HepG2 (cell line): ENCODE results near the gene BSG. TPM values are rescaled to one million over a fixed set of nuclear protein-coding genes. Genes with fewer than 3 reads are reported as not detected.
A peak's percentile ranks its signal among the peaks of the same experiment; 100 is the strongest.

Experiments
- BRD4 ChIP-seq: sonication (generic); formaldehyde crosslinking; IDR thresholded peaks from 2 replicates; pipeline ENCODE4 v1.4.0; 2020; ENCODE audit warnings: missing genetic modification reagents
- CEBPB ChIP-seq: IDR thresholded peaks from 2 replicates; pipeline ENCODE4 v1.6.1; 2011; ENCODE audit warnings: low read depth, low read length, improper control_type of control experiment, borderline replicate concordance
- FOSL2 ChIP-seq: sonication (generic); formaldehyde crosslinking; IDR thresholded peaks from 2 replicates; pipeline ENCODE4 v1.4.0; 2020; ENCODE audit warnings: missing genetic modification reagents
- HCFC1 ChIP-seq: fragments of 150-350 bp; IDR thresholded peaks from 2 replicates; pipeline ENCODE4 v1.6.1; 2014; ENCODE audit warnings: low read depth, low read length
- ISL2 ChIP-seq: sonication (generic); formaldehyde crosslinking; IDR thresholded peaks from 2 replicates; pipeline ENCODE4 v1.5.0; 2020; ENCODE audit warnings: missing genetic modification reagents
- KLF16 ChIP-seq, 2 experiments: sonication (generic) in 1 of 2; formaldehyde crosslinking in 1 of 2; IDR thresholded peaks; 2 replicates each; pipeline versions ENCODE4 v1.6.1 to v1.8.0; 2016 to 2023; ENCODE audit warnings: missing genetic modification reagents in 2 of 2, missing compliant biosample characterization in 1 of 2
- MTA1 ChIP-seq: sonication (generic); formaldehyde crosslinking; IDR thresholded peaks from 2 replicates; pipeline ENCODE4 v1.4.0; 2020; ENCODE audit warnings: missing genetic modification reagents, mild to moderate bottlenecking, borderline replicate concordance
- MXD4 ChIP-seq: IDR thresholded peaks from 2 replicates; pipeline ENCODE4 v1.6.1; 2016; ENCODE audit warnings: mild to moderate bottlenecking, missing biosample characterization, missing genetic modification reagents
- PAF1 ChIP-seq: IDR thresholded peaks from 2 replicates; pipeline ENCODE4 v1.6.1; 2016; ENCODE audit warnings: missing genetic modification reagents, missing compliant biosample characterization
- SPEN ChIP-seq: sonication (generic); formaldehyde crosslinking; IDR thresholded peaks from 2 replicates; pipeline ENCODE4 v1.5.1; 2020; ENCODE audit warnings: low read depth, mild to moderate bottlenecking, missing genetic modification reagents
- TGIF2 ChIP-seq: IDR thresholded peaks from 2 replicates; pipeline ENCODE4 v1.6.1; 2016; ENCODE audit warnings: control low read depth, missing compliant biosample characterization
- XRCC5 ChIP-seq: fragments of 200-400 bp; formaldehyde crosslinking; optimal IDR thresholded peaks from 2 replicates; pipeline ENCODE3; 2017; ENCODE audit warnings: mild to moderate bottlenecking, low read length
- ZC3H4 ChIP-seq: sonication (generic); formaldehyde crosslinking; IDR thresholded peaks from 2 replicates; pipeline ENCODE4 v1.4.0; 2020; ENCODE audit warnings: missing genetic modification reagents, borderline replicate concordance
- ZNF160 ChIP-seq: sonication (generic); formaldehyde crosslinking; IDR thresholded peaks from 2 replicates; pipeline ENCODE4 v1.8.0; 2022; ENCODE audit warnings: mild to moderate bottlenecking, inconsistent platforms, missing genetic modification reagents
- ZNF24 ChIP-seq: fragments of 450-650 bp; IDR thresholded peaks from 2 replicates; pipeline ENCODE4 v1.6.1; 2017; ENCODE audit warnings: antibody characterized with exemption, mild to moderate bottlenecking
- ZNF343 ChIP-seq: sonication (generic); formaldehyde crosslinking; IDR thresholded peaks from 2 replicates; pipeline ENCODE4 v1.4.0; 2020; ENCODE audit warnings: mild to moderate bottlenecking, missing genetic modification reagents
- ZNF430 ChIP-seq: sonication (generic); formaldehyde crosslinking; IDR thresholded peaks from 2 replicates; pipeline ENCODE4 v1.9.0; 2021; ENCODE audit warnings: mild to moderate bottlenecking, missing genetic modification reagents
- ZNF432 ChIP-seq: sonication (generic); formaldehyde crosslinking; IDR thresholded peaks from 2 replicates; pipeline ENCODE4 v1.5.0; 2020; ENCODE audit warnings: missing genetic modification reagents, mild to moderate bottlenecking, borderline replicate concordance
- ZNF766 ChIP-seq: sonication (generic); formaldehyde crosslinking; IDR thresholded peaks from 2 replicates; pipeline ENCODE4 v1.5.0; 2020; ENCODE audit warnings: missing genetic modification reagents, borderline replicate concordance
- ZSCAN25 ChIP-seq: sonication (generic); formaldehyde crosslinking; IDR thresholded peaks from 2 replicates; pipeline ENCODE4 v1.8.0; 2022; ENCODE audit warnings: mild to moderate bottlenecking, missing genetic modification reagents
- ZZZ3 ChIP-seq: sonication (generic); formaldehyde crosslinking; IDR thresholded peaks from 2 replicates; pipeline ENCODE4 v1.4.0; 2020; ENCODE audit warnings: missing genetic modification reagents, mild to moderate bottlenecking, borderline replicate concordance
- polyA plus RNA-seq, 8 experiments: library from polyadenylated mRNA; depleted of rRNA in 3 of 8; stranded (reverse) in 7 of 8; unstranded in 1 of 8; fragments of >200 nt; fragmentation: Illumina TruSeq in 4 of 8; extraction: Trizol in 4 of 8; gene quantifications; 2 replicates each; pipeline versions ENCODE4 v1.2.1 to v1.2.3, GENCODE V29; 2011 to 2016; ENCODE audit warnings: low read depth in 4 of 8, missing spikeins in 1 of 8, mixed read lengths in 1 of 8; ENCODE audit not compliant: insufficient read depth in 1 of 8
- total RNA-seq, 5 experiments: library from RNA; depleted of rRNA; stranded (reverse); fragments of >200 nt; fragmentation: Illumina TruSeq; extraction: Trizol; gene quantifications; 2 replicates each; pipeline ENCODE4 v1.2.3, GENCODE V29; 2016; ENCODE audit warnings: low read depth in 1 of 5
- TF ChIP-seq, protein P1 (sequence below): sonication (generic); formaldehyde crosslinking; IDR thresholded peaks from 2 replicates; pipeline ENCODE4 v1.4.0; 2020; ENCODE audit warnings: missing genetic modification reagents
- TF ChIP-seq, protein P2 (sequence below): sonication (generic); formaldehyde crosslinking; IDR thresholded peaks from 2 replicates; pipeline ENCODE4 v1.5.0; 2020; ENCODE audit warnings: mild to moderate bottlenecking, missing genetic modification reagents, borderline replicate concordance
- TF ChIP-seq, protein P3 (sequence below): sonication (generic); formaldehyde crosslinking; IDR thresholded peaks from 2 replicates; pipeline ENCODE4 v1.8.0; 2023; ENCODE audit warnings: mild to moderate bottlenecking, missing genetic modification reagents

Gene BSG
- total and polyA plus RNA-seq, 2 of the 13 experiments (the other 11 are each of a cell fraction or from before 2014, with no cell fraction given), result 309 to 754 TPM

DNA sequence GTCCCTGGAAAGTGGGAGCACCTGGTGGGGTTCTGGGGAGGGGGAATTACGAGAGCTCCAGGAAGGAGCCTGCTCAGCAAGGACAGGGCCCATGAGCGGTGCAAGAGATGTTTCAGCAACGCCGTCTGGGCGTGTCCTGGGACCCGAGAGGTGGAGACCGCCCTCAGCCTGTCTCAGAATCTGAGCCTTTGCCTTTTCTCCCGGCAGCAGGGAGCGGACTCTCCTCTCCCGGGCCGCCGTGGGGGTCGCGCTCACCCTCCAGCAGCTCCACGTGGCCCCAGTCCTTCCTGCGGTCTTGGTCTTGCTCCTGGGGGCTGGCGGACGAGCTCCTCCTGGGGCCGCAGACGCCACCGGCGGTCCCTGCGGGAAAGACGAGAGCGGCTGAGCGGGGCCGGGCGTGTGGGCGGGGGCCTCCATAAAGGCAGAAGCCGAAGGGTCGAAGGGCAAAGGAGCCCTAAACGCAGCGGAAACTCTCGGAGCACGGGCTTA lies 60.2 kb downstream of the BSG start (continued):
- TF ChIP-seq FOSL2 (CRISPR knock-in tag), result peak; percentile 4; the same call in 1 of the 2 replicates
- TF ChIP-seq XRCC5, result no peak
- TF ChIP-seq, protein P1, sequence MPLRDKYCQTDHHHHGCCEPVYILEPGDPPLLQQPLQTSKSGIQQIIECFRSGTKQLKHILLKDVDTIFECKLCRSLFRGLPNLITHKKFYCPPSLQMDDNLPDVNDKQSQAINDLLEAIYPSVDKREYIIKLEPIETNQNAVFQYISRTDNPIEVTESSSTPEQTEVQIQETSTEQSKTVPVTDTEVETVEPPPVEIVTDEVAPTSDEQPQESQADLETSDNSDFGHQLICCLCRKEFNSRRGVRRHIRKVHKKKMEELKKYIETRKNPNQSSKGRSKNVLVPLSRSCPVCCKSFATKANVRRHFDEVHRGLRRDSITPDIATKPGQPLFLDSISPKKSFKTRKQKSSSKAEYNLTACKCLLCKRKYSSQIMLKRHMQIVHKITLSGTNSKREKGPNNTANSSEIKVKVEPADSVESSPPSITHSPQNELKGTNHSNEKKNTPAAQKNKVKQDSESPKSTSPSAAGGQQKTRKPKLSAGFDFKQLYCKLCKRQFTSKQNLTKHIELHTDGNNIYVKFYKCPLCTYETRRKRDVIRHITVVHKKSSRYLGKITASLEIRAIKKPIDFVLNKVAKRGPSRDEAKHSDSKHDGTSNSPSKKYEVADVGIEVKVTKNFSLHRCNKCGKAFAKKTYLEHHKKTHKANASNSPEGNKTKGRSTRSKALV (CRISPR knock-in tag), result no peak
- TF ChIP-seq SPEN, result 0 out of 2 replicates have a peak, but pooled peaks have one; percentile 28
- TF ChIP-seq ISL2 (CRISPR knock-in tag), result no peak
- TF ChIP-seq KLF16 (CRISPR knock-in tag; IDR thresholded peaks at IDR 0.05), result 0 out of 4 replicates have a peak, but pooled peaks of 1 of the 2 experiments have one; percentile 15
- no peak for TF ChIP-seq ZNF430
- TF ChIP-seq, protein P2, sequence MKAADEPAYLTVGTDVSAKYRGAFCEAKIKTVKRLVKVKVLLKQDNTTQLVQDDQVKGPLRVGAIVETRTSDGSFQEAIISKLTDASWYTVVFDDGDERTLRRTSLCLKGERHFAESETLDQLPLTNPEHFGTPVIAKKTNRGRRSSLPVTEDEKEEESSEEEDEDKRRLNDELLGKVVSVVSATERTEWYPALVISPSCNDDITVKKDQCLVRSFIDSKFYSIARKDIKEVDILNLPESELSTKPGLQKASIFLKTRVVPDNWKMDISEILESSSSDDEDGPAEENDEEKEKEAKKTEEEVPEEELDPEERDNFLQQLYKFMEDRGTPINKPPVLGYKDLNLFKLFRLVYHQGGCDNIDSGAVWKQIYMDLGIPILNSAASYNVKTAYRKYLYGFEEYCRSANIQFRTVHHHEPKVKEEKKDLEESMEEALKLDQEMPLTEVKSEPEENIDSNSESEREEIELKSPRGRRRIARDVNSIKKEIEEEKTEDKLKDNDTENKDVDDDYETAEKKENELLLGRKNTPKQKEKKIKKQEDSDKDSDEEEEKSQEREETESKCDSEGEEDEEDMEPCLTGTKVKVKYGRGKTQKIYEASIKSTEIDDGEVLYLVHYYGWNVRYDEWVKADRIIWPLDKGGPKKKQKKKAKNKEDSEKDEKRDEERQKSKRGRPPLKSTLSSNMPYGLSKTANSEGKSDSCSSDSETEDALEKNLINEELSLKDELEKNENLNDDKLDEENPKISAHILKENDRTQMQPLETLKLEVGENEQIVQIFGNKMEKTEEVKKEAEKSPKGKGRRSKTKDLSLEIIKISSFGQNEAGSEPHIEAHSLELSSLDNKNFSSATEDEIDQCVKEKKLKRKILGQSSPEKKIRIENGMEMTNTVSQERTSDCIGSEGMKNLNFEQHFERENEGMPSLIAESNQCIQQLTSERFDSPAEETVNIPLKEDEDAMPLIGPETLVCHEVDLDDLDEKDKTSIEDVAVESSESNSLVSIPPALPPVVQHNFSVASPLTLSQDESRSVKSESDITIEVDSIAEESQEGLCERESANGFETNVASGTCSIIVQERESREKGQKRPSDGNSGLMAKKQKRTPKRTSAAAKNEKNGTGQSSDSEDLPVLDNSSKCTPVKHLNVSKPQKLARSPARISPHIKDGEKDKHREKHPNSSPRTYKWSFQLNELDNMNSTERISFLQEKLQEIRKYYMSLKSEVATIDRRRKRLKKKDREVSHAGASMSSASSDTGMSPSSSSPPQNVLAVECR (CRISPR knock-in tag), result peak; percentile 7; the same call in 1 of the 2 replicates
- 0 out of 2 replicates have a peak, but pooled peaks have one; percentile 14 for TF ChIP-seq ZNF766 (CRISPR knock-in tag)
- TF ChIP-seq, protein P3, sequence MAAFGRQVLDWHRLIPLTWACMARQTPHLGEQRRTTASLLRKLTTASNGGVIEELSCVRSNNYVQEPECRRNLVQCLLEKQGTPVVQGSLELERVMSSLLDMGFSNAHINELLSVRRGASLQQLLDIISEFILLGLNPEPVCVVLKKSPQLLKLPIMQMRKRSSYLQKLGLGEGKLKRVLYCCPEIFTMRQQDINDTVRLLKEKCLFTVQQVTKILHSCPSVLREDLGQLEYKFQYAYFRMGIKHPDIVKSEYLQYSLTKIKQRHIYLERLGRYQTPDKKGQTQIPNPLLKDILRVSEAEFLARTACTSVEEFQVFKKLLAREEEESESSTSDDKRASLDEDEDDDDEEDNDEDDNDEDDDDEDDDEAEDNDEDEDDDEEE, result no peak
- peak; percentile 47; the same call in 1 of the 2 replicates for TF ChIP-seq ZNF160 (CRISPR knock-in tag)
- no peak for TF ChIP-seq PAF1 (CRISPR knock-in tag)
- 0 out of 2 replicates have a peak, but pooled peaks have one; percentile 43 for TF ChIP-seq MXD4
- TF ChIP-seq ZZZ3 (CRISPR knock-in tag), result no peak
- no peak for TF ChIP-seq ZNF24
- peak; percentile 41; the same call in 1 of the 2 replicates for TF ChIP-seq CEBPB
- TF ChIP-seq MTA1 (CRISPR knock-in tag), result peak; percentile 33; the same call in 1 of the 2 replicates
- 0 out of 2 replicates have a peak, but pooled peaks have one; percentile 21 for TF ChIP-seq TGIF2
- TF ChIP-seq ZSCAN25 (CRISPR knock-in tag), result peak; percentile 26; the same call in 1 of the 2 replicates
- 0 out of 2 replicates have a peak, but pooled peaks have one; percentile 16 for TF ChIP-seq HCFC1
- no peak for TF ChIP-seq ZNF432 (CRISPR knock-in tag)
- TF ChIP-seq ZC3H4 (CRISPR knock-in tag), result peak; percentile 35; the same call in 1 of the 2 replicates
- no peak for TF ChIP-seq ZNF343 (CRISPR knock-in tag)
- peak; percentile 74 for TF ChIP-seq BRD4
- TF ChIP-seq, all 625 proteins: peak for 75
